GM12873 (cell line): ENCODE results near the gene CHCHD3.

Experiments
- CTCF ChIP-seq: IDR thresholded peaks from 2 replicates; pipeline ENCODE4 v1.5.1; 2012; ENCODE audit warnings: low read depth, mild to moderate bottlenecking, moderate library complexity, low read length, control low read depth; ENCODE audit not compliant: insufficient read depth; ENCODE audit errors: missing control alignments

CHCHD3 gene

GRCh38 chr7:132980402-132980801 is 101.5 kb downstream of the CHCHD3 start:
- TF ChIP-seq CTCF, result no peak

GRCh38 chr7:132979524-132979923 is 102.4 kb downstream of the CHCHD3 start:
- TF ChIP-seq CTCF, result no peak

GRCh38 chr7:132977234-132977633 is 104.7 kb downstream of the CHCHD3 start:
- no peak for TF ChIP-seq CTCF

- no peak for TF ChIP-seq CTCF
Measured at GRCh38 chr7:132972745-132973144, 109.1 kb downstream of the CHCHD3 start.

GRCh38 chr7:132970257-132970656 is 111.6 kb downstream of the CHCHD3 start:
- TF ChIP-seq CTCF, result no peak

GRCh38 chr7:132969520-132969919 is 112.4 kb downstream of the CHCHD3 start:
- TF ChIP-seq CTCF, result no peak

- TF ChIP-seq CTCF, result no peak
Measured at GRCh38 chr7:132966754-132967469, 115.0 kb downstream of the CHCHD3 start.
